GM19240 (cell line): ENCODE data around the gene MEX3A.
"Not testable (repeated sequence)": the region's sequence is repeated elsewhere in the genome, so short reads cannot be mapped to it uniquely, and the experiment has no call there.

Experiments
- DNase-seq: peaks from one replicate; pipeline ENCODE4 v3.0.0; 2011; ENCODE audit warnings: low spot score; ENCODE audit not compliant: insufficient read length

Gene MEX3A

DNA sequence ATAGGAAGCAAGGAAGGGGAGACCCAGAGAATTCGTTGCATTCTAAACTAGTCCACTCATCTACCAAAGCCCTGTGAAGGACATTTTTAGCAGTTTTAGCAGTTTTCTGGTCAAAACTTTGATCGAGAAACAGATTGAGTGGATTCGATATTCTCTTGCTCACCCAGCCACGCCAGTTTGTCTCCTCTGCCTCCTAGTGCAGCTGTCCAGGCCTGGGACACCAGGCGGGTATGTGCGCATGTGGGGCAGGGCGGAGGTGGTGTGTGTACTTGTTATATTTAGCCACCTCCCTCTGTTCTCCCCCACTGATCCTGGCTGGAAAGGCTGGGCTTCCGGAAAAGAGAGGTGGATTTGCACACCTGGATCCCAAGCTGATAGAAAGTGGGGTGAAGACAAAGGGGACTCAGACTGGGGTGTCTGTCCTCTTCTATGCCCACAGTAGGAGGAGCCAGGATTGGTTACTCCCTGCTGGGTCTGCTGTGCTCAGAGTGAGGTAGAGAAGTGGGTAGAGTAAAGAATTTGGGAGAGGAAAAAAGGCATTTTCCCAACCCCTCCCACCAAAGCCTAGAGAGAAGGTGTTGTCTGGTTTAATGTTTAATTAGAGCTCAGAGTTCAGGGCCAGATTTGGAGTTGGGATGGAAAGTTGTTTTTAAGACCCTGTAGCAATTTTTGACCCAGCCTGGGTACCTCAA is 36.1 kb upstream of the MEX3A start:
- DNase-seq: no peak

- DNase-seq: no peak
Observed at GRCh38 chr1:156117414-156118176, 35.3 kb upstream of the MEX3A start.

GRCh38 chr1:156116731-156117130 is 34.5 kb upstream of the MEX3A start:
- not testable (repeated sequence) for DNase-seq

- no peak for DNase-seq
Observed at GRCh38 chr1:156115514-156116374, 33.5 kb upstream of the MEX3A start.

- DNase-seq: no peak
Observed at GRCh38 chr1:156114919-156115513, 32.8 kb upstream of the MEX3A start.

GRCh38 chr1:156114101-156114918 is 32.0 kb upstream of the MEX3A start, which contains the start of gene LMNA:
TSS of gene LMNA (plus strand) at chr1:156114711. CDS start at chr1:156114919, 208 bp downstream.
- DNase-seq: no peak

DNA sequence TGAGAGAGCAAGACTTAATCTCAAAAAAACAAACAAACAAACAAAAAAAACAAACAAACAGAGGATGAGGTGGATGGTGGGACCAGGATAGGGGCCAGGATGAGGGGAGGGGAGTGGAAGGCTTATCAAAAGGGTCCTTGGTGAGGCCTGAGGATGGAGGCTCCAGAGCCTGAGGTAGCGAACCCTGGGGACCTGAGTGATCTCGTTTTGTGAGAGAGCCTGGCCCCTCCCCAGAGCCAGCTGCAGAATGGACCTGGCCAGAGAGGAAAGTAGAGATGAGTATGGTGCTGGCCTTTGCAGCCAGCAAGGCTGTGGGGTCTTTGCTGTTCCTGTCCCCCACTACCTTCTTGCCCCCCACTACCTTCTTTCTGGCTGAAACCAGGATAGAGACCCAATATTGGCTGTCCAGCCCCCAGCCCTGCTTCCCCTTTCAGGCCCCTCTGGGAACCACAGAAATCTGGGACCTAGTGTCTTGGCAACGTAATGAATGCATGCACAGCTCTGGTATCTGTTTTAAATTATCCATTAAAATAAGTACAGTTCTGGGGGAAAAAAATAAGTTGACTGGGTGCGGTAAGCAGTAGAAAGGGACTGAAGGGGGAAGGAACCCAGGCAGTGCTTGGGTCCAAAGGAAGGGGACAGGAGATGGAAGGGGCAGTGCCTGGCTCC is 31.2 kb upstream of the MEX3A start:
- no peak for DNase-seq

DNA sequence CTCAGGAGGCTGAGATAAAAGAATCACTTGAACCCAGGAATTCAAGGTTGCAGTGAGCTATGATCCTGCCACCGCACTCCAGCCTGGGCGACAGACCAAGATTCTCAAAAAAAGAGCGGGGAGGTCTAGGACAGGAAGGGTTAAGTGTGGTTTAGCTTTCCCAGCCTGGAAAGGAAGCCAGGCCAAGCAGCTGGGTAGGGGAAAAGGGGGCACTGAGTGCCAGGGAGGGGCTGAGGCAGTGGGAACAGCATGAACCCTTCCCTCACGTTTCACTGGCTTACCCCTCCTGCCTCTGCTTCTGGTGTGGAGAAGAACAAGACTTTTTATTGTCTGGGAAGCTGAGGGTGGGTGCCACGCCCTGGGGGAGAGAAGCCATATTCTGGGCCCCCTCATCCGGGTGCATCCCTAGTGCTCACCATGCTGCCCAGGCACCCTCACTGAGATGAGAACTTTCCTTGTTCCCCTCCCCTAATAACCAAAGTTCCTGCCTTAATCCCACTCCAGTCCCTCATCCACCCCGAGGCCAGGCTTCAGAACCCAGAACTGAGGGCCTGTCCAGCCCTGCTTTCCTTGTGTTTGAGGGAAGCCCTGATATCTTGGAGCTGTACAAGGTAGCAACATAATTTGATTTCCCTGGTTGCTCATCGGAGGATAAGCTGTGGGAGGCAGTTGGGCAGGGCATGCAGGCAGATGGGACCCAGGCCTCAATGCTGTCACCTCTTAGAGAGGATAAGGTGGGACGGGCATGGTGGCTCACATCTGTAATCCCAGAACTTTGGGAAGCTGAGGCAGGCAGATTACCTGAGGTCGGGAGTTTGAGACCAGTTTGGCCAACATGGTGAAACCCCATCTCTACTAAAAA is 30.2 kb upstream of the MEX3A start:
- no peak for DNase-seq

DNA sequence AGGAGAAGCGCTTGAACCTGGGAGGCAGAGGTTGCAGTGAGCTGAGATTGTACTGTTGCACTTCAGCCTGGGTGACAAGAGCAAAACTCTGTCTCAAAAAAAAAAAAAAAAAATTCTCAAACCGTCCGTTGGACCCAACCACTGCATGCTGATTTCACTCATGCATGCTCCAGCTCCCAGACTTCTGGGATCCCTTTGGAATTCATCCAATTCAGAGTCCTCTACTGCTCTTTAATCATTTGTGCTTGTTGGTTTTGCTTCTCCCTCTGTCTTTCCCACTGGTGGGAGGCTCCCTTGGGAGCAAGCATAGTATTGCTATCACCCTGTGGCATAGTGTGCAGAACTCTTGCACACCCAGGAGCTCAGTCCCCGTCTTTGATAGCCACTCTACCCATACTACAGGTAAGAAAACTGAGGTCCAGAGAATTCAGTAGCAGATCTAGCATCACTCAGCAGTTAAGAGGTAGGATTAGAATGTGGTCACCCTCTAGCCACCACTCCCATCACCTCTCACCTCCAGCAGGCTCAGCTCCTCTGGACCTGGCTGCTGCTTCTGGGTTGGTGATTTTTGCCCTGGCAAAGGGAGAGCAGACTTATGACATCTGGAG is 29.2 kb upstream of the MEX3A start:
- DNase-seq: no peak

GRCh38 chr1:156110252-156110651 is 28.0 kb upstream of the MEX3A start:
- no peak for DNase-seq

- no peak for DNase-seq
Observed at GRCh38 chr1:156108664-156109241, 26.5 kb upstream of the MEX3A start.

DNA sequence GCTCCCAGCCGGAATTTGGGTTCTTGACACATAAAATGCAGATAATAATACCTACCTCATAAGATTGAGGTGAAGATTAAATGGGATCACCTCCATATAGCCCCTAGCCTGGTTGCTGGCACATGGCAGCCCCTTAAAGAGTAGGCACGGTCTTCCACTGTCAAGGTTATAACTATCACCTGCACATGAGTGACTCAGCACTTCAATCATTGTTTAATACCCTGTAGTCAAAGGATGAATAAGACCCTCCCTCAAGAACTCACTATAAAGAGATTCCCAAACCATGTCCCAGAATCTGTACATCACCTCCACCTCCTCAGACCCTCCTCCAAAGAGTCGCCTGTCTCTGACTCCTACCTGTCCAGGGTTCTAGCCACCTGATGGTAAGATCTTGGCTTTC is 25.8 kb upstream of the MEX3A start:
- no peak for DNase-seq

DNA sequence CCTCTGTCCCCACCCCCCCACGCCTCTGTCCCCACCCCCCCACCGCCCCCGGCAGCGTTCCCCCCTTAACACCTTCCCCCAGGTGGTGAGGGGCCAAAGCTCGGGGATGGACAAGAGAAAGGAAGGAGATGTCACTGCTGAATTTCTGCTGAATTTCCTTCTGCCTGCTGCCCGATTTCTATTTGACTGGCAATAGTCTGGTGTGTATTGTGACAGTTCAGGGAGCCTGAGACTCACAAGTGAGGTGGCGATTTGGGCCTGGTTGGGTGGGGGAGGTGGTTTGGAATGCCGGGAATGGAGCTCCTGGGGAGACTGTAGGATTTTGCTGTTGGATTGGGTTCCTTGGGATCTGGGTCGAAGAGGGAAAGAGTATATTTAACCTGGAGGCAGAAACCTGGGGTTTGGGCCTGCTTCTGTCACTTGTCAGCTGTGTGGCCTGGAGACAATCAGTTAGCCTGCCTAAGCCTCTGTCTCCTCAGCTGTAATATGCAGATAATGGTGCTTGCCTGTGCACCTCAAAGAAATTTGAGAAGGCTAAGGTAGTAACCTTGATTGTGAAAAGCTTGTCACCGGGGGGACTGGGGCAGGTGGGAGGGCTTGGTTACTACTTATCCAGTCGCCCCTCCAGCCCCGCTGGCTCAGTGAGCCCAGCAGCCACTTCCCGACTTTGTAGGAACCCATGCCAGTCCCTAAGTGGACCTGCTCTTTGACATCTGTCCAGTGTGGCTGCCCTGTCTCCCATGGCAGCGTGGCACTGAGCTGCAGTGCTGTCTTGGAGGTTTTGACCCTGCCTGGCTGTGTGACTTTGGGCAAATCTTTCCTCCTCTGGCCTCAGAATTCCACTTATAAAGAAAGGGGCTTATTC is 24.6 kb upstream of the MEX3A start:
- no peak for DNase-seq

DNA sequence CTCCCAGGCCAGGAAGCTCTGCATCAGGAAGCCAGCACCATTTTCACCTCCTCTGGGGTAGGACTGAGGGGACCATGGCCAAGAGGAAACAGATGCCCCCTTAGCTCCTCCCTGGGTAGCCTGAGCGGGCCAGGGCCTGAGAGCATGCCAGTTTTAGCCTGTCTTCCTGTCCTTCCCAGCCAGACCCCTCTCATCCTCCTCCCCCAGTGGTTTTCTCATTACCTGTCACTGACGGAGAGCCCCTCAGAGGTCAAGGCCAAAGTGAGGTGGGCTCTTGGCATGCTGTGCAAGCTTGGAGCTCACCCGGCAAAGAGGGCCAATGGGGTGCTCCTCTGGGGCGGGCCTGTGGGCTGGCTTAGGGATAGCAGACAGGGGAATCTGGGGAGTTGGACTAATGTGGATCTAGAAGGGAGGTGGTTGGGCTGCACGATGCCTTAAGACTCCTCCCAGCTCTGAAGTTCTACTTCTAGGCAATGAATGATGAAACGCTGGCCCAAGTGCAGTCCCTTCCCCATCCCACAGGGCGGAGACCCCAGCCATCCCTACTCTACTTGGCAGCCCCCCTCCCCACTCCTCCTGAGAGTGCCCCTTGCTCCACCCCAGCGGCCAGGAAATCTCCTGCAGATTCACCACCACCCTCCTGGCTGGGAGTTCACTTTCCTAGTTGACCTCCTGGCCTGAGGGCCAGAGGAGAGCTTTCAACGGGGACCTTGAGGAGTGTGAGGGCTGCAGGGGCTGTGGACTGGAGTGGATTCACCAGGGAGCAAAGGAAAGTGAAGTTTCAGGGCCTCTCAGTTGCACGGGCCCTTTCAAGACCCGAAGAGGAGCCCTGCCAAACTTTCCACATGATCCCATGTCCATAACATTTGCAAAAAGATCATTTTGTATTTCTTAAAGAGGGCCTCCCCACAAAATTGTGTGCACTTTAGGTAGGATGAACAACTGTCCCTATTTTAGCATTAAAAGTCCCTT is 22.9 kb upstream of the MEX3A start:
- DNase-seq: no peak

- no peak for DNase-seq
Observed at GRCh38 chr1:156104065-156104810, 22.0 kb upstream of the MEX3A start.
